Testis (tissue), 2 donors: Measurements from ENCODE around the gene SIPA1L3.

Source experiments
- CTCF ChIP-seq, 3 experiments: fragments of 450-650 bp in 2 of 3; fragments of 200-600 bp in 1 of 3; sonication (generic) in 1 of 3; IDR thresholded peaks; one replicate each; pipeline ENCODE4 v1.5.1; 2016 to 2019; ENCODE audit warnings: antibody characterized with exemption in 3 of 3, mild to moderate bottlenecking in 2 of 3, moderate library complexity in 1 of 3
- POLR2A ChIP-seq: fragments of 450-650 bp; IDR thresholded peaks from one replicate; pipeline ENCODE4 v1.6.1; 2017; ENCODE audit warnings: antibody characterized with exemption, mild to moderate bottlenecking, moderate library complexity

- no peak for TF ChIP-seq CTCF (IDR thresholded peaks at IDR 0.05)
- no peak for TF ChIP-seq POLR2A
Observed at GRCh38 chr19:38223617-38224013, 316.6 kb downstream of the SIPA1L3 start.
